CD14-positive monocyte (primary cell): ENCODE results near the gene SDR42E1. TPM values are rescaled to one million over a fixed set of nuclear protein-coding genes. Genes with fewer than 3 reads are reported as not detected.

Experiments used
- DNase-seq, 3 donors: peaks; one replicate each; pipeline ENCODE4 v3.0.0-alpha.2; 2011 to 2022
- H2AFZ ChIP-seq: 2 replicates; pipeline ENCODE4 v1.6.0; 2012; ENCODE audit warnings: mild to moderate bottlenecking, low read depth, low read length, inconsistent platforms; ENCODE audit not compliant: insufficient read depth, poor library complexity, severe bottlenecking
- H3K27ac ChIP-seq, 2 donors: 1 replicate in 1 of 2; 2 replicates in 1 of 2; pipeline ENCODE4 v1.5.1; 2012 to 2013; ENCODE audit warnings: low read length in 2 of 2, control low read depth in 1 of 2, inconsistent platforms in 1 of 2, low read depth in 1 of 2, mild to moderate bottlenecking in 1 of 2
- H3K27me3 ChIP-seq, 2 donors: one replicate each; pipeline versions ENCODE4 v1.6.0 to v1.6.1; 2011 to 2013; ENCODE audit warnings: low read length in 2 of 2; ENCODE audit not compliant: control insufficient read depth in 2 of 2, insufficient read depth in 2 of 2
- H3K36me3 ChIP-seq, 2 donors: replicated peaks in 1 of 2; 1 replicate in 1 of 2; 2 replicates in 1 of 2; pipeline versions ENCODE4 v1.5.1 to v1.6.1; 2012 to 2013; ENCODE audit warnings: low read length in 2 of 2, control low read depth in 1 of 2, inconsistent platforms in 1 of 2, mild to moderate bottlenecking in 1 of 2; ENCODE audit not compliant: insufficient read depth in 2 of 2, control insufficient read depth in 1 of 2
- H3K4me1 ChIP-seq, 2 donors: 1 replicate in 1 of 2; 2 replicates in 1 of 2; pipeline versions ENCODE4 v1.5.1 to v1.6.1; 2012 to 2013; ENCODE audit warnings: low read length in 2 of 2, control low read depth in 1 of 2, inconsistent platforms in 1 of 2, mild to moderate bottlenecking in 1 of 2, moderate library complexity in 1 of 2; ENCODE audit not compliant: insufficient read depth in 2 of 2, control insufficient read depth in 1 of 2
- H3K4me2 ChIP-seq: replicated peaks from 2 replicates; pipeline ENCODE3; 2012; ENCODE audit warnings: low read length, moderate library complexity, mild to moderate bottlenecking; ENCODE audit not compliant: poor library complexity, severe bottlenecking; ENCODE audit errors: extremely low read depth
- H3K4me3 ChIP-seq, 3 experiments: fragments of 200-600 bp in 1 of 3; sonication (generic) in 1 of 3; replicated peaks in 1 of 3; 1 replicate in 2 of 3; 2 replicates in 1 of 3; pipeline ENCODE4 v1.5.1; 2011 to 2013; ENCODE audit warnings: low read length in 3 of 3, mild to moderate bottlenecking in 3 of 3, control low read depth in 2 of 3, low read depth in 2 of 3, inconsistent platforms in 1 of 3, moderate library complexity in 1 of 3
- H3K79me2 ChIP-seq: 2 replicates; pipeline ENCODE4 v1.6.0; 2012; ENCODE audit warnings: mild to moderate bottlenecking, control low read depth, inconsistent platforms, low read length, moderate library complexity; ENCODE audit not compliant: insufficient read depth
- H3K9ac ChIP-seq: 2 replicates; pipeline ENCODE4 v1.6.0; 2017; ENCODE audit warnings: low read length, mild to moderate bottlenecking; ENCODE audit not compliant: insufficient read depth, poor library complexity, severe bottlenecking
- H3K9me3 ChIP-seq, 2 donors: replicated peaks in 1 of 2; 1 replicate in 1 of 2; 2 replicates in 1 of 2; pipeline versions ENCODE4 v1.5.1 to v1.6.1; 2012 to 2013; ENCODE audit warnings: low read length in 2 of 2, control low read depth in 1 of 2; ENCODE audit not compliant: control insufficient read depth in 1 of 2, insufficient read depth in 1 of 2
- H4K20me1 ChIP-seq: 2 replicates; pipeline ENCODE4 v1.6.0; 2012; ENCODE audit warnings: mild to moderate bottlenecking, low read length, control low read depth, moderate library complexity; ENCODE audit not compliant: insufficient read depth
- H3K27ac Mint-ChIP-seq, 7 donors: one replicate each; pipeline ENCODE4 v1.8.0; 2020; ENCODE audit warnings: mild to moderate bottlenecking in 7 of 7, mixed read lengths in 7 of 7, moderate library complexity in 6 of 7, inconsistent platforms in 2 of 7
- H3K27me3 Mint-ChIP-seq, 3 donors: one replicate each; pipeline ENCODE4 v1.8.0; 2021 to 2022; ENCODE audit warnings: low read depth in 3 of 3, mild to moderate bottlenecking in 3 of 3, mixed read lengths in 3 of 3, moderate library complexity in 3 of 3, inconsistent platforms in 1 of 3
- H3K36me3 Mint-ChIP-seq, 2 donors: one replicate each; pipeline ENCODE4 v1.8.0; 2020; ENCODE audit warnings: mixed read lengths in 2 of 2, inconsistent platforms in 1 of 2, mild to moderate bottlenecking in 1 of 2
- H3K4me1 Mint-ChIP-seq: one replicate; pipeline ENCODE4 v1.8.0; 2020; ENCODE audit warnings: mild to moderate bottlenecking, mixed read lengths
- H3K4me3 Mint-ChIP-seq, 2 donors: one replicate each; pipeline ENCODE4 v1.8.0; 2020; ENCODE audit warnings: mild to moderate bottlenecking in 2 of 2, mixed read lengths in 2 of 2, moderate library complexity in 1 of 2
- H3K9me3 Mint-ChIP-seq, 7 donors: one replicate each; pipeline ENCODE4 v1.8.0; 2020 to 2022; ENCODE audit warnings: mixed read lengths in 7 of 7, mild to moderate bottlenecking in 6 of 7, moderate library complexity in 6 of 7, inconsistent platforms in 2 of 7
- WGBS: methylation state at CpG from one replicate; pipeline ENCODE4 v1.1.5; 2013; ENCODE audit warnings: missing lambda C conversion rate; ENCODE audit not compliant: insufficient coverage; 5-methylcytosine and 5-hydroxymethylcytosine counted together
- intact Hi-C, 2 donors: fragments of 100-400 bp; cut with micrococcal nuclease; formaldehyde crosslinking; loops; one replicate each; pipeline versions ENCODE4 v1.15.0 to v1.15.1; 2023
- polyA plus RNA-seq, 3 donors: library from polyadenylated mRNA; depleted of rRNA in 1 of 3; unstranded in 2 of 3; stranded (reverse) in 1 of 3; fragments of 300-500 nt in 2 of 3; fragments of >200 nt in 1 of 3; fragmentation: Illumina TruSeq in 2 of 3; gene quantifications; 1 replicate in 2 of 3; 2 replicates in 1 of 3; pipeline ENCODE4 v1.2.3, GENCODE V29; 2012 to 2021
- TF ChIP-seq, protein P1 (sequence below): fragments of 200-600 bp; IDR thresholded peaks from one replicate; pipeline ENCODE4 v1.8.0; 2022; ENCODE audit warnings: antibody characterized with exemption, mild to moderate bottlenecking

Gene SDR42E1
- polyA plus RNA-seq, 3 donors, result under 0.01 TPM; not detected in 2

DNA sequence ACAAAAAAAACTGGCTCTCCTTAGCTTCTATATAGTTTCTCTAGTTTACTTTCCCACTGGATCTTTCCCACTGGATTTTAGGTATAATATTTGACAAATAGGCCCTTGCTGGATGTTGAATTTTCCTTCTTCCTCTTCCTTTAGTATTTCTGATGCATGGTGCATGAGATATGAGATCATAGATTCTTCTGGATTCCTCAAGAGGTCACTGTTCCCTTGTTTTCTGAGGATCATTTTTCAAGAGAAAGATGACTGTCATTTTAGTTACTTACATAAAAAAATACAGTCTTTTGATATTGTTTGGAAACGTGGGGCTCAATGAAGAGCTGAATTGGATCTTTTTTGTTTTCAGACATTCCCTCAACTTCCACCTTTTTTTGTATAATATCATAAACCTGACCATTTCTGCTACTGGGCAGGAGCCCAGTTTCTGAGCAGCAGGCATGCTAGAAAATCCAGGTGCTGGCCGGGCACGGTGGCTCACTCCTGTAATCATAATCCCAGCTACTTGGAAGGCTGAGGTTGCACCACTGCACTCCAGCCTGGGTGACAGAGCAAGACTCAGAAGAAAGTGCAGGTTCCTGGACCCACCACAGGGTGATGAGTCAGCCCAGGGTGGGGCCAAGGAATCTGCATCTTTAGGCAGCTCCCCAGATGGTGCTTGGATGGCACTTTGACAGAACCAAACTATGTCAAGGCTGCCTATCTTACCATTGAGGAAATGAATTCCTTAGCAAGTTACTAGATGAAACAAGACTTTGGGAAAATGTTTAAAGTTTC is 70.3 kb downstream of the SDR42E1 start:
- DNase-seq, result peak in 2 of 3 donors; percentile 10 to 14
- peaks cover 95 to 98% of the 10 kb centered on the region in 2 donors for H3K36me3 Mint-ChIP-seq
- 100% methylated on average over 2 of the region's 3 CpGs for WGBS

More for the DNA sequence above, 70.3 kb downstream of the SDR42E1 start:
- Mint-ChIP-seq H3K27ac (peak overlapping the region in 3 of 7 donors; percentile 0 to 63 (median 17)), H3K4me1 (peaks cover 4% of the 10 kb centered on the region), H3K4me3 (no peak overlapping the region), H3K27me3 (no peaks in the 10 kb centered on the region), H3K9me3 (no peaks in the 10 kb centered on the region)
- no peaks in the 10 kb centered on the region for H4K20me1 ChIP-seq
- intact Hi-C loops, result no loop called here
- H2AFZ ChIP-seq, result no peak overlapping the region
- no peaks in the 10 kb centered on the region for H3K27me3 ChIP-seq
- H3K4me2 ChIP-seq, result no peak overlapping the region
- H3K9ac ChIP-seq, result no peak overlapping the region
- H3K79me2 ChIP-seq, result no peaks in the 10 kb centered on the region
- H3K27ac ChIP-seq, result no peak overlapping the region
- no peaks in the 10 kb centered on the region for H3K4me1 ChIP-seq
- H3K4me3 ChIP-seq, result no peak overlapping the region
- H3K9me3 ChIP-seq, result no peaks in the 10 kb centered on the region
- TF ChIP-seq, protein P1, sequence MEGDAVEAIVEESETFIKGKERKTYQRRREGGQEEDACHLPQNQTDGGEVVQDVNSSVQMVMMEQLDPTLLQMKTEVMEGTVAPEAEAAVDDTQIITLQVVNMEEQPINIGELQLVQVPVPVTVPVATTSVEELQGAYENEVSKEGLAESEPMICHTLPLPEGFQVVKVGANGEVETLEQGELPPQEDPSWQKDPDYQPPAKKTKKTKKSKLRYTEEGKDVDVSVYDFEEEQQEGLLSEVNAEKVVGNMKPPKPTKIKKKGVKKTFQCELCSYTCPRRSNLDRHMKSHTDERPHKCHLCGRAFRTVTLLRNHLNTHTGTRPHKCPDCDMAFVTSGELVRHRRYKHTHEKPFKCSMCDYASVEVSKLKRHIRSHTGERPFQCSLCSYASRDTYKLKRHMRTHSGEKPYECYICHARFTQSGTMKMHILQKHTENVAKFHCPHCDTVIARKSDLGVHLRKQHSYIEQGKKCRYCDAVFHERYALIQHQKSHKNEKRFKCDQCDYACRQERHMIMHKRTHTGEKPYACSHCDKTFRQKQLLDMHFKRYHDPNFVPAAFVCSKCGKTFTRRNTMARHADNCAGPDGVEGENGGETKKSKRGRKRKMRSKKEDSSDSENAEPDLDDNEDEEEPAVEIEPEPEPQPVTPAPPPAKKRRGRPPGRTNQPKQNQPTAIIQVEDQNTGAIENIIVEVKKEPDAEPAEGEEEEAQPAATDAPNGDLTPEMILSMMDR, result peak; percentile 53
- H3K36me3 ChIP-seq, result peaks cover 95 to 100% of the 10 kb centered on the region in 2 donors
